BLaER1 treated with 17β-estradiol and CSF1 and Interleukin-3, amounts not matched to agents 10 nM and 100 nM (cell line): ENCODE data around the gene DNM3.

ENCODE experiments used
- H3K27ac ChIP-seq, 11 experiments: shearing (Covaris generic); formaldehyde crosslinking; 2 replicates each; pipeline ENCODE4 v1.8.1; 2022
- H3K27me3 ChIP-seq, 11 experiments: shearing (Covaris generic); formaldehyde crosslinking; 2 replicates each; pipeline ENCODE4 v1.8.1; 2022
- H3K36me3 ChIP-seq, 11 experiments: shearing (Covaris generic); formaldehyde crosslinking; 2 replicates each; pipeline ENCODE4 v1.8.1; 2022
- H3K4me1 ChIP-seq, 10 experiments: shearing (Covaris generic); formaldehyde crosslinking; 2 replicates each; pipeline ENCODE4 v1.8.1; 2022
- H3K4me2 ChIP-seq, 11 experiments: shearing (Covaris generic); formaldehyde crosslinking; 2 replicates each; pipeline ENCODE4 v1.8.1; 2022
- H3K4me3 ChIP-seq, 10 experiments: shearing (Covaris generic); formaldehyde crosslinking; 2 replicates each; pipeline ENCODE4 v1.8.1; 2022
- H3K9ac ChIP-seq, 11 experiments: shearing (Covaris generic); formaldehyde crosslinking; 2 replicates each; pipeline ENCODE4 v1.8.1; 2022
- H3K9me3 ChIP-seq, 11 experiments: shearing (Covaris generic); formaldehyde crosslinking; replicated peaks in 1 of 11; 2 replicates each; pipeline ENCODE4 v1.8.1; 2022
- H4K20me1 ChIP-seq, 11 experiments: shearing (Covaris generic); formaldehyde crosslinking; 2 replicates each; pipeline ENCODE4 v1.8.1; 2022
- Cebpa-rat ChIP-seq, 11 experiments: shearing (Covaris generic); IDR thresholded peaks; 2 replicates each; pipeline ENCODE4 v1.8.1; 2022

The DNM3 gene

GRCh38 chr1:171800342-171800741 lies 41.0 kb upstream of the DNM3 start:
- H3K9ac ChIP-seq = no peak overlapping the region
- H4K20me1 ChIP-seq = peaks cover 0 to 9% (median 0%) of the 10 kb centered on the region in 11 experiments; a peak in 2 of 22 replicates
- H3K4me1 ChIP-seq = peaks cover 13 to 34% (median 30%) of the 10 kb centered on the region in 10 experiments; a peak in 19 of 20 replicates
- H3K36me3 ChIP-seq = peaks cover 32 to 63% (median 47%) of the 10 kb centered on the region in 11 experiments
- H3K4me2 ChIP-seq = no peak overlapping the region
- H3K27me3 ChIP-seq = no peaks in the 10 kb centered on the region
- no peak overlapping the region for H3K27ac ChIP-seq
- TF ChIP-seq Cebpa-rat (IDR thresholded peaks at IDR 0.05) = no peak
- H3K9me3 ChIP-seq = peaks cover 0 to 6% (median 0%) of the 10 kb centered on the region in 11 experiments; a peak in 2 of 22 replicates
- H3K4me3 ChIP-seq = no peak overlapping the region

GRCh38 chr1:171800851-171801250 lies 40.4 kb upstream of the DNM3 start:
- no peak for TF ChIP-seq Cebpa-rat (IDR thresholded peaks at IDR 0.05)
- Histone ChIP-seq H3K9ac (no peak overlapping the region), H3K4me3 (no peak overlapping the region), H3K9me3 (peaks cover 0 to 4% (median 0%) of the 10 kb centered on the region in 11 experiments; a peak in 1 of 22 replicates), H3K27me3 (no peaks in the 10 kb centered on the region), H3K4me2 (no peak overlapping the region), H3K4me1 (peaks cover 18 to 39% (median 35%) of the 10 kb centered on the region in 10 experiments), H3K27ac (no peak overlapping the region), H4K20me1 (peaks cover 0 to 9% (median 0%) of the 10 kb centered on the region in 11 experiments; a peak in 2 of 22 replicates), H3K36me3 (peaks cover 26 to 58% (median 42%) of the 10 kb centered on the region in 11 experiments)

GRCh38 chr1:171801487-171801891 lies 39.8 kb upstream of the DNM3 start:
- no peak for TF ChIP-seq Cebpa-rat (IDR thresholded peaks at IDR 0.05)
- no peak overlapping the region for H3K4me3 ChIP-seq
- peaks cover 0 to 9% (median 0%) of the 10 kb centered on the region in 11 experiments; a peak in 2 of 22 replicates for H4K20me1 ChIP-seq
- H3K4me2 ChIP-seq = no peak overlapping the region
- peaks cover 23 to 44% (median 40%) of the 10 kb centered on the region in 10 experiments for H3K4me1 ChIP-seq
- no peak overlapping the region for H3K9ac ChIP-seq
- no peaks in the 10 kb centered on the region for H3K27me3 ChIP-seq
- H3K9me3 ChIP-seq = peaks cover 0 to 4% (median 0%) of the 10 kb centered on the region in 11 experiments; a peak in 1 of 22 replicates
- peaks cover 20 to 52% (median 36%) of the 10 kb centered on the region in 11 experiments for H3K36me3 ChIP-seq
- H3K27ac ChIP-seq = no peak overlapping the region

GRCh38 chr1:171802207-171802606 lies 39.1 kb upstream of the DNM3 start:
- no peak for TF ChIP-seq Cebpa-rat (IDR thresholded peaks at IDR 0.05)
- Histone ChIP-seq H3K4me2 (peak overlapping the region in 5 of 11 experiments; percentile 11 to 63 (median 55); a peak in 4 of 22 replicates), H3K4me3 (no peak overlapping the region), H3K9me3 (peaks cover 0 to 4% (median 0%) of the 10 kb centered on the region in 11 experiments; a peak in 1 of 22 replicates), H3K27ac (peak overlapping the region in 7 of 11 experiments; percentile 1 to 53 (median 34); a peak in 3 of 22 replicates), H3K27me3 (no peaks in the 10 kb centered on the region), H4K20me1 (peaks cover 0 to 9% (median 0%) of the 10 kb centered on the region in 11 experiments; a peak in 2 of 22 replicates), H3K36me3 (peaks cover 13 to 45% (median 29%) of the 10 kb centered on the region in 11 experiments), H3K4me1 (peaks cover 28 to 44% (median 40%) of the 10 kb centered on the region in 10 experiments), H3K9ac (0 out of 22 replicates have a peak overlapping the region, but pooled peaks of 1 of the 11 experiments have one; percentile 21)

- H3K4me2 ChIP-seq = peak overlapping the region in 10 of 11 experiments; percentile 1 to 63 (median 54); a peak in 15 of 22 replicates
Observed at GRCh38 chr1:171803045-171803444, 38.3 kb upstream of the DNM3 start.

GRCh38 chr1:171803461-171804022 lies 37.8 kb upstream of the DNM3 start:
- no peak overlapping the region for H3K9ac ChIP-seq
- H3K4me1 ChIP-seq = peaks cover 35 to 44% (median 40%) of the 10 kb centered on the region in 10 experiments
- no peak for TF ChIP-seq Cebpa-rat (IDR thresholded peaks at IDR 0.05)
- no peak overlapping the region for H3K4me3 ChIP-seq
- peaks cover 0 to 4% (median 0%) of the 10 kb centered on the region in 11 experiments; a peak in 1 of 22 replicates for H3K9me3 ChIP-seq
- H3K27ac ChIP-seq = 0 out of 22 replicates have a peak overlapping the region, but pooled peaks of 1 of the 11 experiments have one; percentile 7
- peak overlapping the region in 10 of 11 experiments; percentile 26 to 63 (median 56); a peak in 16 of 22 replicates for H3K4me2 ChIP-seq
- no peaks in the 10 kb centered on the region for H3K27me3 ChIP-seq
- 0 out of 22 replicates have a peak, but pooled peaks cover 0 to 6% (median 0%) of the 10 kb centered on the region in 11 experiments for H4K20me1 ChIP-seq
- H3K36me3 ChIP-seq = peaks cover 0 to 31% (median 15%) of the 10 kb centered on the region in 11 experiments; a peak in 16 of 22 replicates

More at GRCh38 chr1:171803045-171803444, 38.3 kb upstream of the DNM3 start:
- H3K4me3 ChIP-seq = no peak overlapping the region
- H3K27ac ChIP-seq = peak overlapping the region in 7 of 11 experiments; percentile 1 to 53 (median 34); a peak in 6 of 22 replicates
- TF ChIP-seq Cebpa-rat (IDR thresholded peaks at IDR 0.05) = no peak
- H3K27me3 ChIP-seq = no peaks in the 10 kb centered on the region
- H3K9ac ChIP-seq = 0 out of 22 replicates have a peak overlapping the region, but pooled peaks of 1 of the 11 experiments have one; percentile 21
- peaks cover 35 to 44% (median 40%) of the 10 kb centered on the region in 10 experiments for H3K4me1 ChIP-seq
- peaks cover 5 to 36% (median 20%) of the 10 kb centered on the region in 11 experiments; a peak in 21 of 22 replicates for H3K36me3 ChIP-seq
- H4K20me1 ChIP-seq = peaks cover 0 to 6% (median 0%) of the 10 kb centered on the region in 11 experiments; a peak in 2 of 22 replicates
- peaks cover 0 to 4% (median 0%) of the 10 kb centered on the region in 11 experiments; a peak in 1 of 22 replicates for H3K9me3 ChIP-seq

- Histone ChIP-seq H3K4me3 (no peak overlapping the region), H4K20me1 (0 out of 22 replicates have a peak, but pooled peaks cover 0 to 5% (median 0%) of the 10 kb centered on the region in 11 experiments)
- no peak for TF ChIP-seq Cebpa-rat (IDR thresholded peaks at IDR 0.05)
Observed at GRCh38 chr1:171805395-171806115, 35.7 kb upstream of the DNM3 start.

GRCh38 chr1:171807556-171807955 lies 33.7 kb upstream of the DNM3 start:
- no peak overlapping the region for H3K4me3 ChIP-seq
- no peak overlapping the region for H3K27ac ChIP-seq
- no peak overlapping the region for H3K9ac ChIP-seq
- peaks cover 0 to 4% (median 0%) of the 10 kb centered on the region in 11 experiments; a peak in 1 of 22 replicates for H3K9me3 ChIP-seq
- peak overlapping the region in 2 of 11 experiments; percentile 28 to 35; a peak in 2 of 22 replicates for H3K4me2 ChIP-seq
- H3K27me3 ChIP-seq = no peaks in the 10 kb centered on the region
- peaks cover 0 to 8% (median 0%) of the 10 kb centered on the region in 11 experiments; a peak in 3 of 22 replicates for H3K36me3 ChIP-seq
- no peaks in the 10 kb centered on the region for H4K20me1 ChIP-seq
- H3K4me1 ChIP-seq = peaks cover 35 to 39% (median 38%) of the 10 kb centered on the region in 10 experiments
- no peak for TF ChIP-seq Cebpa-rat (IDR thresholded peaks at IDR 0.05)

More at GRCh38 chr1:171805395-171806115, 35.7 kb upstream of the DNM3 start:
- Histone ChIP-seq H3K27me3 (no peaks in the 10 kb centered on the region), H3K9me3 (peaks cover 0 to 4% (median 0%) of the 10 kb centered on the region in 11 experiments; a peak in 1 of 22 replicates), H3K27ac (0 out of 22 replicates have a peak overlapping the region, but pooled peaks of 2 of the 11 experiments have one; percentile 2 to 4), H3K9ac (no peak overlapping the region), H3K4me1 (peaks cover 35 to 44% (median 40%) of the 10 kb centered on the region in 10 experiments), H3K36me3 (peaks cover 0 to 11% (median 2%) of the 10 kb centered on the region in 11 experiments; a peak in 6 of 22 replicates), H3K4me2 (peak overlapping the region; percentile 17 to 63 (median 55); a peak in 20 of 22 replicates)
